Naive B cell (primary cell): ENCODE data around the gene THOC3. TPM values are rescaled to one million over a fixed set of nuclear protein-coding genes. Genes with fewer than 3 reads are reported as not detected.
"Not testable (repeated sequence)": the region's sequence is repeated elsewhere in the genome, so short reads cannot be mapped to it uniquely, and the experiment has no call there.

Source experiments
- ATAC-seq, 2 donors: fragments of 150-1000 bp; cut with Tn5 transposase; 2 replicates each; pipeline ENCODE4 v1.10.0; 2021; ENCODE audit warnings: low read depth in 2 of 2, mild to moderate bottlenecking in 2 of 2, moderate library complexity in 2 of 2
- DNase-seq: peaks from one replicate; pipeline ENCODE4 v3.0.0; 2022
- H3K27ac Mint-ChIP-seq, 6 donors: one replicate each; pipeline ENCODE4 v1.8.0; 2020 to 2022; ENCODE audit warnings: mild to moderate bottlenecking in 6 of 6, mixed read lengths in 6 of 6, moderate library complexity in 5 of 6, inconsistent platforms in 2 of 6
- H3K27me3 Mint-ChIP-seq, 3 donors: one replicate each; pipeline ENCODE4 v1.8.0; 2021 to 2022; ENCODE audit warnings: mixed read lengths in 3 of 3, mild to moderate bottlenecking in 1 of 3
- H3K36me3 Mint-ChIP-seq, 2 donors: one replicate each; pipeline ENCODE4 v1.8.0; 2020 to 2022; ENCODE audit warnings: mixed read lengths in 2 of 2, inconsistent platforms in 1 of 2, mild to moderate bottlenecking in 1 of 2
- H3K4me1 Mint-ChIP-seq, 3 donors: one replicate each; pipeline ENCODE4 v1.8.0; 2020 to 2022; ENCODE audit warnings: mixed read lengths in 3 of 3, inconsistent platforms in 1 of 3, mild to moderate bottlenecking in 1 of 3, moderate library complexity in 1 of 3
- H3K4me3 Mint-ChIP-seq, 8 donors: one replicate each; pipeline ENCODE4 v1.8.0; 2020 to 2022; ENCODE audit warnings: mild to moderate bottlenecking in 8 of 8, mixed read lengths in 8 of 8, moderate library complexity in 8 of 8, inconsistent platforms in 2 of 8
- H3K9me3 Mint-ChIP-seq, 7 donors: one replicate each; pipeline ENCODE4 v1.8.0; 2020 to 2022; ENCODE audit warnings: mixed read lengths in 7 of 7, mild to moderate bottlenecking in 5 of 7, inconsistent platforms in 2 of 7, moderate library complexity in 1 of 7
- polyA plus RNA-seq, 6 donors: library from polyadenylated mRNA; unstranded; fragments of 300-500 nt; fragmentation: Illumina TruSeq; gene quantifications; one replicate each; pipeline ENCODE4 v1.2.3, GENCODE V29; 2021; ENCODE audit warnings: low read depth in 6 of 6

The THOC3 gene
- 10 to 100 TPM; 59.7 to 90.7 (median 77.2) TPM for polyA plus RNA-seq

- not testable (repeated sequence) for H3K27me3 Mint-ChIP-seq, H3K9me3 Mint-ChIP-seq, H3K36me3 Mint-ChIP-seq
- H3K27ac Mint-ChIP-seq: peak within 1 kb of the TSS in 3 of 6 donors; percentile 31 to 89 (median 78)
- peaks cover 0 to 10% (median 7%) of the 10 kb centered on the region in 3 donors for H3K4me1 Mint-ChIP-seq
- DNase-seq: peak; percentile 84
- peak within 1 kb of the TSS; percentile 73 to 94 (median 89) for H3K4me3 Mint-ChIP-seq
- peak; percentile 91 to 93 for ATAC-seq
These were observed at the start of gene THOC3 for GRCh38 chr5:175967471-175968372. Gene THOC3, minus strand, starts transcription at chr5:175968315. Its CDS starts 107 bp downstream, at chr5:175968208.

GRCh38 chr5:176017324-176017723, 49.2 kb upstream of the THOC3 start:
- H3K9me3 Mint-ChIP-seq, H3K27ac Mint-ChIP-seq, H3K4me1 Mint-ChIP-seq, H3K4me3 Mint-ChIP-seq, DNase-seq, H3K36me3 Mint-ChIP-seq, H3K27me3 Mint-ChIP-seq: not testable (repeated sequence)
- peak; percentile 39 to 48 for ATAC-seq

- not testable (repeated sequence) for H3K36me3 Mint-ChIP-seq, ATAC-seq, H3K27me3 Mint-ChIP-seq, DNase-seq, H3K4me1 Mint-ChIP-seq, H3K9me3 Mint-ChIP-seq, H3K27ac Mint-ChIP-seq, H3K4me3 Mint-ChIP-seq
These were observed 46.2 kb upstream of the THOC3 start for GRCh38 chr5:176014360-176014759.

- not testable (repeated sequence) for DNase-seq, H3K27me3 Mint-ChIP-seq, H3K4me3 Mint-ChIP-seq, ATAC-seq, H3K36me3 Mint-ChIP-seq, H3K9me3 Mint-ChIP-seq
- Mint-ChIP-seq H3K4me1 (peaks cover 5 to 10% (median 6%) of the 10 kb centered on the region in 3 donors), H3K27ac (peak overlapping the region in 1 of 6 donors; percentile 39)
These were observed 43.0 kb upstream of the THOC3 start for GRCh38 chr5:176011088-176011487.

- H3K9me3 Mint-ChIP-seq, H3K4me3 Mint-ChIP-seq, ATAC-seq, H3K27ac Mint-ChIP-seq, H3K27me3 Mint-ChIP-seq, H3K36me3 Mint-ChIP-seq, DNase-seq: not testable (repeated sequence)
- peaks cover 5 to 12% (median 6%) of the 10 kb centered on the region in 3 donors for H3K4me1 Mint-ChIP-seq
These were observed 42.1 kb upstream of the THOC3 start for GRCh38 chr5:176010202-176010601.

- Mint-ChIP-seq H3K27ac (peak overlapping the region in 2 of 6 donors; percentile 32 to 74), H3K4me3 (peak overlapping the region in 6 of 8 donors; percentile 1 to 66 (median 46)), H3K4me1 (peaks cover 5 to 12% (median 6%) of the 10 kb centered on the region in 3 donors)
- H3K9me3 Mint-ChIP-seq, H3K36me3 Mint-ChIP-seq, H3K27me3 Mint-ChIP-seq, DNase-seq: not testable (repeated sequence)
- ATAC-seq: peak; percentile 55 to 72
These were observed 39.1 kb upstream of the THOC3 start for GRCh38 chr5:176007220-176007619.

- not testable (repeated sequence) for H3K9me3 Mint-ChIP-seq, H3K36me3 Mint-ChIP-seq, H3K27me3 Mint-ChIP-seq, DNase-seq, ATAC-seq
- peaks cover 5 to 12% (median 6%) of the 10 kb centered on the region in 3 donors for H3K4me1 Mint-ChIP-seq
- H3K4me3 Mint-ChIP-seq: peak overlapping the region in 6 of 8 donors; percentile 1 to 66 (median 46)
- peak overlapping the region in 2 of 6 donors; percentile 56 to 91 for H3K27ac Mint-ChIP-seq
These were observed 38.7 kb upstream of the THOC3 start for GRCh38 chr5:176006819-176007218.

- ATAC-seq, H3K4me3 Mint-ChIP-seq, H3K4me1 Mint-ChIP-seq, DNase-seq, H3K27ac Mint-ChIP-seq, H3K36me3 Mint-ChIP-seq, H3K27me3 Mint-ChIP-seq, H3K9me3 Mint-ChIP-seq: not testable (repeated sequence)
These were observed 29.9 kb upstream of the THOC3 start for GRCh38 chr5:175997979-175998378.

GRCh38 chr5:175997495-175997894, 29.4 kb upstream of the THOC3 start:
- DNase-seq, H3K27me3 Mint-ChIP-seq, H3K9me3 Mint-ChIP-seq, H3K4me3 Mint-ChIP-seq, H3K4me1 Mint-ChIP-seq, H3K36me3 Mint-ChIP-seq, ATAC-seq, H3K27ac Mint-ChIP-seq: not testable (repeated sequence)

- H3K4me3 Mint-ChIP-seq, H3K27me3 Mint-ChIP-seq, H3K4me1 Mint-ChIP-seq, H3K36me3 Mint-ChIP-seq, ATAC-seq, H3K27ac Mint-ChIP-seq, H3K9me3 Mint-ChIP-seq, DNase-seq: not testable (repeated sequence)
These were observed 28.7 kb upstream of the THOC3 start for GRCh38 chr5:175996791-175997190.

- H3K4me1 Mint-ChIP-seq, DNase-seq, H3K4me3 Mint-ChIP-seq, H3K36me3 Mint-ChIP-seq, ATAC-seq, H3K27ac Mint-ChIP-seq, H3K9me3 Mint-ChIP-seq, H3K27me3 Mint-ChIP-seq: not testable (repeated sequence)
These were observed 27.4 kb upstream of the THOC3 start for GRCh38 chr5:175995506-175995905.

- not testable (repeated sequence) for DNase-seq, H3K9me3 Mint-ChIP-seq, H3K36me3 Mint-ChIP-seq, ATAC-seq, H3K4me3 Mint-ChIP-seq, H3K27me3 Mint-ChIP-seq, H3K4me1 Mint-ChIP-seq, H3K27ac Mint-ChIP-seq
These were observed 11.4 kb upstream of the THOC3 start for GRCh38 chr5:175979371-175979995.

GRCh38 chr5:175968381-175968780, 266 bp upstream of the THOC3 start:
- not testable (repeated sequence) for H3K36me3 Mint-ChIP-seq, H3K27me3 Mint-ChIP-seq, DNase-seq, H3K9me3 Mint-ChIP-seq
- Mint-ChIP-seq H3K27ac (peak overlapping the region in 1 of 6 donors; percentile 31), H3K4me1 (peaks cover 0 to 10% (median 7%) of the 10 kb centered on the region in 3 donors), H3K4me3 (peak overlapping the region in 6 of 8 donors; percentile 42 to 94 (median 84))
- peak; percentile 14 to 18 for ATAC-seq

- ATAC-seq, DNase-seq, H3K4me1 Mint-ChIP-seq, H3K27ac Mint-ChIP-seq, H3K9me3 Mint-ChIP-seq, H3K36me3 Mint-ChIP-seq, H3K4me3 Mint-ChIP-seq, H3K27me3 Mint-ChIP-seq: not testable (repeated sequence)
These were observed 5.8 kb downstream of the THOC3 start for GRCh38 chr5:175962329-175962728.
